NOMO-1 treated with DMSO at 0.1 percent for 48 hours (cell line): ENCODE results near the gene NLGN1.

Source experiments
- DNase-seq: peaks from one replicate; lab custom pipeline; 2025; ENCODE audit not compliant: unreplicated experiment; lab: John Stamatoyannopoulos, UW

NLGN1 gene

GRCh38 chr3:173748105-173748504, 350.6 kb downstream of the NLGN1 start:
- DNase-seq, result no peak

- no peak for DNase-seq
Measured at GRCh38 chr3:173750095-173750494, 352.6 kb downstream of the NLGN1 start.

GRCh38 chr3:173750591-173750990, 353.0 kb downstream of the NLGN1 start:
- DNase-seq, result no peak

GRCh38 chr3:173753593-173753992, 356.0 kb downstream of the NLGN1 start:
- no peak for DNase-seq

- DNase-seq, result no peak
Measured at GRCh38 chr3:173755161-173755560, 357.6 kb downstream of the NLGN1 start.

- DNase-seq, result no peak
Measured at GRCh38 chr3:173761161-173761560, 363.6 kb downstream of the NLGN1 start.

- DNase-seq, result no peak
Measured at GRCh38 chr3:173762501-173762900, 365.0 kb downstream of the NLGN1 start.

GRCh38 chr3:173770011-173770410, 372.5 kb downstream of the NLGN1 start:
- DNase-seq, result no peak

- no peak for DNase-seq
Measured at GRCh38 chr3:173770796-173771573, 373.4 kb downstream of the NLGN1 start.

- no peak for DNase-seq
Measured at GRCh38 chr3:173773800-173774199, 376.3 kb downstream of the NLGN1 start.

GRCh38 chr3:173774294-173774693, 376.8 kb downstream of the NLGN1 start:
- DNase-seq, result no peak

- DNase-seq, result no peak
Measured at GRCh38 chr3:173778251-173778650, 380.7 kb downstream of the NLGN1 start.

GRCh38 chr3:173780067-173780466, 382.5 kb downstream of the NLGN1 start:
- no peak for DNase-seq

GRCh38 chr3:173785004-173785403, 387.5 kb downstream of the NLGN1 start:
- no peak for DNase-seq

- DNase-seq, result no peak
Measured at GRCh38 chr3:173789530-173790162, 392.1 kb downstream of the NLGN1 start.

GRCh38 chr3:173793963-173794362, 396.4 kb downstream of the NLGN1 start:
- DNase-seq, result no peak

- no peak for DNase-seq
Measured at GRCh38 chr3:173796405-173796804, 398.9 kb downstream of the NLGN1 start.

GRCh38 chr3:173796890-173797289, 399.3 kb downstream of the NLGN1 start:
- DNase-seq, result no peak

- no peak for DNase-seq
Measured at GRCh38 chr3:173799060-173799816, 401.7 kb downstream of the NLGN1 start.

GRCh38 chr3:173800154-173800553, 402.6 kb downstream of the NLGN1 start:
- DNase-seq, result no peak

GRCh38 chr3:173814809-173815208, 417.3 kb downstream of the NLGN1 start:
- DNase-seq, result no peak

- DNase-seq, result no peak
Measured at GRCh38 chr3:173819368-173819767, 421.8 kb downstream of the NLGN1 start.
